GM18499 (cell line): ENCODE results near the gene ARHGEF4.

Experiments
- ATAC-seq: cut with Tn5 transposase; IDR thresholded peaks from one replicate; pipeline ENCODE4 v1.9.1; 2021; ENCODE audit warnings: moderate number of reproducible peaks; ENCODE audit not compliant: insufficient read depth, unreplicated experiment

The ARHGEF4 gene

DNA sequence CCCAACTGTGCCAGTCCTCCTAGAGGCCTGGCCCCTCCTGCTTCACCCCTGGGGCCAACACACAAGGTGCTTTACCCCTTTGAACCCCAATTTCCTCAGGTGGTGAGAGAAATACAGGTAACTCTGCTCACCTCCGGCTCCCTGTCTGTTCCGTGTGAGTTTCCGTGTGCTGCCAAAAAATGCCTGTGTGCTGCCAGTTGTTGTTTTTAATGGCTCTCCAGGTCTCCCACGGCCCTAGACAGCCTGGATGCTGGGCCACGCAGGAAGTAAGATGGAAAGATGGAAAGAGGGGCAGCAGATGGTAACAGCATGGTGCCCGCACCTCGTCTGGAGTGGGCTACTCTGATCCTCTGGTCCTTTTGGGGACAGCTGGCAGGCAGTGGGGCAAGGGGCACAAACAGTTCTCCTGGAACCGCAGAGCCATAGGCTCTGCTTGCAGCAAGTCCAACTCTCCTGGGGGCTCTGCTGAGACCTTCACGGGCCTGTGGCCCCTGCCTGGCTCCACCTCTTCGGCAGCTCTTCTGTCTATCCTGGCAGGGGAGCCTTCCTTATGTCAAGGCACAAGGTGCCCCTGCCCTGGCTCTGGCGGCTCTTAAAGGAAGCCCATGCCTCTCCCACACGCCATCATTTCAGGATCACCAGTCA lies 4.3 kb upstream of the ARHGEF4 start:
- ATAC-seq: no peak

DNA sequence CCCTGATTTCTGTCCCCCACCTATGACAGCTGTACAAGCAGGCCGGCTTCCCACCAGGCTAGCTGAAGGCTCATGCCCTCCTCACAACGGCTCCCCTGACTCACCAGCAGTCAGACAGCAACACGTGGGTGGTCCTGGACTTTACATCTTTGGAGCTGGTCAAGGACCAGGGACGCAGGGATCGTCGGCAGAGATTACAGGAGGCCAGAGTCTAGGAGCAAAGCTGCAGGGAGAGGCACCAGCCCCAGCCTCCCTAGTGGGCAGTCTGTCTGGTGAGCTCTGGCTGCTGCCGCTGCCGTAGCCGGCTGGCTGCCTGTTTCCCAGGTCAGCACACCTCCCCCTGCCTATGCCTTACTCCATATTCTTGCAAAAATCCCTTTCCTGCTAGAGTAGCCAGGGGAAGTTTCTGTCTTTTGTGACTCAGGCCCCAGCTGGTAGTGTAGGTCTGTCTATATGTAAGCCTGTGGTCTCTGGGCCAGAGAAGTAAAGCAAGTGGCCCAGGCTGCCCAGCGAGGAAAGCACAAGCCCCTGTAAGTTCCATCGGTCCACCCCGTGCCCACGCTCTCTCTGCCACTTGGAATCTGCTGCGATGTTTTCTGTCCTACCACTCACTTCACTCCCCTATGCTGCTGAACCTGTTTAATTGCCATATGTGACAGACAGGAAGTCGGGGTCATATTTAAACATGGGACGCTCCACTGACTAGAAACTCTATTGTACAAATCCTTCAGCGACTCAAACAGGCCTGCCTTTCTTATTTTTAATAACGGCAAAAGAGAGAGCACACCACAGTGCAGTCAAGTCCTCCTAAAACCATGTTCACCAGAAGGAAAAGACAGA lies 2.4 kb upstream of the ARHGEF4 start:
- no peak for ATAC-seq

DNA sequence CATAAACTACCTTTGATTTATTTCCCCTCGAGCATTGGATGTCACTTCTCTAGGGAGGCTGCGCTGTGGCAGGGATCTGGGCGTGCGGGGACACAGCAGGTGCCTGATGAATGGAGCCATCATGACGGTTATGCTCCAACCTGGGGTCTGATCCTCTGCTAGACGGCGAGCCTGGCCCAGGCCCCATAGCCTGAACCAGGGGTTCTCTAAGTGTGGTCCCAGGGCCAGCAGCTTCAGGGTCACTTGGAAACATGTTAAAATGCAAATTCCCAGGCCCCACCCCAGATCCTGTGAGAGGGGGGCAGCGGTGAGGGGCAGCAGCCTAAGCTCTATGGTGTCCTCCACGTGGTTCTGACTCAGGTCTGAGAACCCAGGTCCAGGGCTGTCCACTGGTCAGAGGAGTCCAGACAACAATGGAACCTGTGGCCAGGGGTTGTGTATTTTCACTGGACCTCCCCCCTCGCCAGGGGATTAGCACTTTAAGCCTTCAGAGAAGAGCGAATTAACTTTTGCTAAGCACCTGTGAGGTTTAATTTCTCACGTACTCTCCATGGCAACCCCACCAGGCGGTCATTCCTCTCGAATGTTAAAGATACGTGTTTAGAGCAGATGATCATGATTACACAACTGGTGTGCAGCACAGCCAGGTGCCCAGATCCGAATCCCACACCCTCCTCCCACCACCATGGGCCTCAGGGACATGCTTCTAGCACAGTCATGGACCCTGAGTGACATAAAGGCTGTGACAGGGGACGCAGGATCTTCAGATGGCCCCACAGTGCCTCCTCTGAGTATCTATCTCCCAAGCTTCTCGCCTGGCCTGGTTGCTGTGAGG lies 1.6 kb upstream of the ARHGEF4 start:
- ATAC-seq: no peak

DNA sequence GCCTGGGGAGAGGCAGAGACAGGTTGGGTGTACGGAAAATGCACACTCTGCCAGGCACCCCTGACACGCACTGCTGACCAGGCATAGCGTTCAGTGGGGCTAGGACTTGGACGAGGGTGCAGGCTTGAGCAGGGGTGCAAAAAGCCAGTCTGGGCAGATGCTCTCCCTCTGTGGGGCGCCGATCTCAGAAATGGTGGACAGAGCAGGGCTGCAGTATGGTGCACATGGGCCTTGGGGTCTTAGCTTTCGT lies 1.0 kb upstream of the ARHGEF4 start:
- no peak for ATAC-seq

DNA sequence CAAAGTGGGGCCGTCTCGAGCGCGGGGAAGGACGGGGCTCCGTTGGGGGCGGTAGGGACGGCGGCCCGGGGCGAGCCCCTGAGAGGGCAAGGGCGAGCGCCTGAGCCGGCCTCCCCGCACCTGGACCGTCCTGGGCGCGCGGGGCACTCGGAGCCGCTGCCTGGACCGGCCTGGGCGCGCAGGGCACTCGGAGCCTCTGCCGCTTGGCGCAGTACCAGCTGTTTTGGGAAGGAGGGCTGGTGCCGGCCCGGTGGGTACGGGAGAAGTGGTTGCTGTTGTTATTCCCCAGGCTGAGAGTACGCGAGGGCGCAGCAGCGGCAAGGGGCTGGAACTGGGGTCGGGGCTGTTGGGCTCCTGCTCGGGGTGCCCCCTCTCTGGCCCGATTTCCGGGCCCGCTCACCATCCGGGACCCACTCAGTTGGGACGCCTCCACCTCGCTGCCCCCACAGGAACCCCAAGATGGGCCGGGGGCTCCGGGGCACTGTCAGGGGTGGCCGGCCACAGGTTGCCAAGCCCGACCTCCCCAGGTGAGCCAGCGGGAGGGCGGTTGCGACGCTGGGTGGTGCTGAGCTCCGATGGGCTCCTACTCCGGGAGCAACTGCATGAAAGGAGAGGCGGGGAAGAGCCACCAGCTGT lies 579 bp downstream of the ARHGEF4 start:
- no peak for ATAC-seq

DNA sequence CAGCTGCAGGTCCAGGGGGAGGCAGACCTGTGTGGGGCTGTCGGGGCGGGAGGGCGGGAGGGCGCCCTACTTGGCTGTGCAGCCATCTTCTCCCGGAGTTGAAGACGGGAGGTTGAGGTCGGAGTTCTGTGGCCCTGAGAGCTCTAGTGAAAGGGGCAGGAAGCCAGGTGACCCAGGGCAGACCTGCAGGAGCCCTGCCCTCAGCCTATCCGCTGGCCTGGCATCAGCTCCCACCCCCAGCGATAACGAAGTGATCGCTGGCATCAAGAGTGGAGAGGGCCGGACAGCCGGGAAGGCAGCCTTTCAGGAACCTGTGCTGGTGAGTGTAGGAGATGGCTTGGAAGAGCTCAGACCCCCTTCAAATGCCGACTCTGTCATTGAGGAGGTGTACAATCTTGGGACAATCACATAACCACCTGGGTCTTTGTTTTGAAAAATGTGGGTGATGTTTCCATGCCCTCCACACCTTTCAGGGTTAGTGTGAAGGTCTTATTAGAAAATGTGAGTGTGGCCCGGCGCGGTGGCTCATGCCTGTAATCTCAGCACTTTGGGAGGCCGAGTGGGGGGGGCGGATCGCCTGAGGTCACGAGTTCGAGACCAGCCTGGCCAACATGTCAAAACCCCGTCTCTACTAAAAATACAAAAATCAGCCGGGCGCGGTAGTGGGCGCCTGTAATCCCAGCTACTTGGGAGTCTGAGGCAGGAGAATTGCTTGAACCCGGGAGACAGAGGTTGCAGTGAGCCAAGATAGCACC lies 1.3 kb downstream of the ARHGEF4 start:
- no peak for ATAC-seq

DNA sequence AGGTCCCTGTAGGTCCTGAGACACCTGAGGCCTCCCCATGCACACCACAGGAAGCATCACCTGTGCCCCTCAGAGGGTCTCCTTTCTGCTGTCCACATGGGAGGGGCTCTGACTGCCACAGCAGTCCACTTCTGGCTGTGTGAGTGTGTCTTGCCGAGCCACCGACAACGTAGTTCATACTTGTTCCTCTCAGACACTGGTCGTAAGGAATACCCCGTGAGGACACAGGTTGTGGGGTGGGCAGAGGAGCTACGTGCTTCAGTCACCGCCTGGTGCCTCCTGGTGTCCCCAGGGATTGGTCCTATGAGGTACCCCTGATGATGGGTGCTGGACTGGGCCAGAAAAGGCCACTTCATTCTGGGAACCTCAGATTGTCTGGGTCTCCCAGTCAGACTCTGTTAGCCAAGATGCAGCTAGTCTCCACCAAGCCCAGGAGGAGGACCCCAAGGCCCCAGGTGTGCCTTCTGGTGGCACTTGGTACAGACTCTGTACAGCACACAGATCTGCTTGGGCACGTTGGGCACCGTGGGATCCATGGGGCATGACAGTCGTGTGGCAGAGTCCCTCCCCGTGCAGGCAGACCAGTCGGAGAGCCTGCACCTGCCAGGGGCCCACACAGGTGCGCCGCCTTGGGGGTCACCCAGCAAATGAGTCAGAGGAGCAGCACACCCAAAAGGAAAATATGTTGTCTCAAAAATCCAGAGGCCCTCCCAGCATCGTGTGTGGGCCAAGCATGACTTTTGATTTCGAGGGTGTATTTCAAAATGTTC lies 2.5 kb downstream of the ARHGEF4 start:
- no peak for ATAC-seq

DNA sequence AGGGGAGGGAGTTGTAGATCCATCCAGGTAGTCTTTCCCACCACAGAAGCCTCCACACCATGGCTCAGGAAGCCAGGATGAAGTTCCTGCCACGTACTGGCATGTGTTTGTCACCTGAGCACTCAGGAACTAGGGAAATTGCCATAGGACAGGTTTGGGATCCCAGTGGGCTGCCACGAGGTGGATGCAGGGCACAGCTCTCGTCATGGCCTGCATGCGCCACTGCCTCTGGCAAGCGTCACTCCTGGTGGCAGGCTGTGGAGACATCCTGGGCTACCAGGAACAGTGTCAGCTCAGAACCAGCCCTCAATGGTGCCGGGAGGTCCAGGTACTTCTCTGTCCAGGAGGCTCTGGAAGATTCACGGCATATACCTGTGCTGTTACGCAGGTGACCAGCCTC lies 3.8 kb downstream of the ARHGEF4 start:
- ATAC-seq: no peak

DNA sequence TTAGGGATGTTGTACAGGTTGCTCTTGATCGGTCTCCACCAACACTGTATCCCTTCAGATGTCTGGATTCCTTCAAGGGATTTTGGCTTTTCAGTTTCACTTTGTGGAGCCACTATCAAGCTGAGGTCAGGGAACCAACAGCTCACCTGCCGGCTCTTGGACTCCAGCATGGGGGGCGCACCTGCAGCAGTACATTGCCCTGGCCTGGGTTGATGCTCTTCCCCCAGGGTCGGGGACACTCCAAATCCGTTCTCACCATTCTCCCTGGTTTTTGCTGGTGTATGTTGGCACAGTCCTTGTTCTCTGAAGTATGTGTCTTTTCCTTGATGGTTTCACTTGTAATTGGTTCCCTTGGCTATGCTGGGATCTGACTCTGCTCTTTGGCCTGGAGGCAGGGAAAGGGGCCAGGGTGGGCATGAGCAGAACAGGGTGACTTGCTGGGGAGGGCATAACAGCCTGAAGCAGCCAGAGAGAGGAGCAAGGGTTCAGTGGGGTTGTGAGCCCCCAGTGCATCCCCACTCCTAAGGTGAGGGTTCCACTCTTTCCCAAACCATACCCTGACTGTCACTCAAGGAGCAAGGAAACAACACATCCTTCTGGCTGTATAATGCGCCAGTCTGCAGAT lies 5.1 kb downstream of the ARHGEF4 start:
- ATAC-seq: no peak

DNA sequence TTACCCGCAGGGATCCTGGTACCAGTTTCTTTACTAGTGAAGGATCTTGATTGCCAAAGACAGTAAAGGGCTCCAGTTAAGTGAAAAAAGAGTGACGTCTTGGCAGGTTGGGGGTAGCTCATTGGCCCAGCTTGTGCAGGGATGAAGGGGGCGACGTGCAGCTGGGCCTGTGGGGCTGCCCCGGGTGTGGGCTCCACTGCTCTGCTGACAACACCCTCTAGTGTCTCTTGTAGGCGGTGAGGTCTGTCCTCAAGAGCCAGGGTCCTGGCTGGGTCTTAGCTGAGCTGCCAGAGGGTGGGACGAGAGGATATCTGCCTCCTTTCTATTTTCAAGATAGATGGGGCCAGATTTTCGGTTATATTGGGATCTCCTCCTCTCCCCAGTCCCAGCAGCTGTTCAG lies 6.1 kb downstream of the ARHGEF4 start:
- ATAC-seq: no peak

DNA sequence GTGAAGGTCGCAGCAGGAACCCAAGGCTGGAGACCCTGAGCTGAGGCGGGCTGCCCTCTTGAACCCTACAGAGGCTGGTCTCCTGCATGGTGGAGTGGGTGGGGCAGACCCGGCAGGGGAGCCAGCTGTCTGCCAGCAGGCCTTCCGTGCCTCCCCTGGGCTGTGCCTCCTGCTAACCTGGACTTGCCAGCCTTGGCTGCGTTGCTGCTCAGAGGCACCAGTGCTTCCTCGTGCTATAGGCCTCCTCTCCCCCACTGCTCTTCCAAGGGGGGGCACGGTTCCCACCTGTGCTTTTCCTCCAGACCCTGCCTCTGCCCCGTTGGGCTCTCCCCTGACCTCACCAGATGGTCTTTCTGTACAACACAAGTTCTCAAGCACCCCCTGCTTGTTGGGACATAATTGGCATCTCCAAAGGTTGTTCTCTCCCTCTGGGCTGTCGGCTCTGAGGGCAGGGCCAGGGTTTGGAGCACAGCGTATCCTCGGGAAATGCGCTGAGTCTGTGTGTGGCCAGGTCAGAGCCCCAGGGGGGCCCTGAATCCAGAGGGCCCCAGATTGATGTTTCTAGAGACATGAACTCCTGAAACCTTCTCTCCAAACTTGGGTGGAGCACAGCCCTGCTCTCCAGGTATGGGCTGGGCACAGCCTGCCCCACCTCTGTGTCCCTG lies 6.7 kb downstream of the ARHGEF4 start:
- no peak for ATAC-seq

DNA sequence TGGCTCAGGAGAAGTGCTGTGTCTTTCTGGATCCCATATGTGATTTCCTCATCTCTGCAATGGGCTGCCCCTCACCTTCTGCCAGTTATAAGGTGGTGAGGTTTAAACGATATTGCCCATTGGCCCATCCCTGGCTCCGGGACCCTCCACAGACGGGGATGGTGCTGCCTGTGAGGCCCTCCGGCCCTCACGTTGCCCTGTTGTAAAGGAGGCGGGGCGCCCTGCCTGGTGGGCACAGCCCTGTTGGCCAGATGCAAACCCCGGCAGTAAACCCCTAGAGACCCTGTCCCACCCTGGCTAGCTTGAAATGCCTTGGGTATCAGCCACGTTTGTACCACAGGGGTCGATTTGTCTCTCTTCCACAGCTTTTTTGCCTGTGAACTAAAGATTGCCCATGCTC lies 7.4 kb downstream of the ARHGEF4 start:
- no peak for ATAC-seq

DNA sequence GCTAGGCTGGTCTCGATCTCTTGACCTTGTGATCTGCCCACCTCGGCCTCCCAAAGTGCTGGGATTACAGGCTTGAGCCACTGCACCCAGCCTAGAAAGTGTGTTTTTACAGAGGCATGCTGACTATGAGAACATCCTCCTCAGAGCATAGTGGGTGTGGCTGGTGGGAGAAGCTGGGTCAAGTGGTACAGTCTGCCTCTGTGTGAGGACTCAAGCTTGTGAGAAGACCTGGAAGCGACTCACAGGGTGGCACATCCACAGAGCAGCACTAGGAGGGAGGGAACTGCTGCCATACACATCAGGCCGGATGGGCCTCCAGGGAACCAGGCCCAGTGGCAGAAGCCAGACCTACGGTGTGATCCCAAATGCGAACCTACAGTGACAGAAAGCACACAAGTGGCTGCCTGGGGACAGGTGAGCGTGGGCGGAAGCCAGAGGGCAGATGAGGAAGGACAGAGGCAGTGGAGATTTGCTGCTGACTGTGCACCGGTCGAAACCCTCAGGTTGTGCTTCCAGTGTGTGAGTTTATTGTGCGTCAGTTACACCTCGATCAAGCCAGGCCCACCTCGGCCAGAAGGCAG lies 8.9 kb downstream of the ARHGEF4 start:
- no peak for ATAC-seq

DNA sequence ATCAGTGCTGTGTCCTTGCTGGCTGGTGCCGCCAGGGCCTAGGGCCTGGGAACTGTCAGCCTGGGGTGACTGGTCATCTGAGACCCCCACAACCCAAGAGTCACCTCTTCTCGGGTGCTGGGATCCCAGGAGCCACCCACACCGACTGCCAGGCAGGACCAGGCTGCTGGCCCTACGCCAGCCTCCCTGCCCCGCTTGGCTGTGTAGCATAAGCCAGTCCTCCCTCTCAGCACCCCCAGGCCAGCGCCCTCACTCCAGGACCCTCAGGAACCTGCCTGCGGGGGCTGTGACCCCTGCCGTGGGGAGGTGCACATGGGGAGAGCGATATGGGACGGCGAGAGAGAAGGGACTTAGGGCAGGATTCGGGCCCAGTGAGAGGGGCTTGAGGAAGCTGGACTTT lies 9.5 kb downstream of the ARHGEF4 start:
- ATAC-seq: no peak

DNA sequence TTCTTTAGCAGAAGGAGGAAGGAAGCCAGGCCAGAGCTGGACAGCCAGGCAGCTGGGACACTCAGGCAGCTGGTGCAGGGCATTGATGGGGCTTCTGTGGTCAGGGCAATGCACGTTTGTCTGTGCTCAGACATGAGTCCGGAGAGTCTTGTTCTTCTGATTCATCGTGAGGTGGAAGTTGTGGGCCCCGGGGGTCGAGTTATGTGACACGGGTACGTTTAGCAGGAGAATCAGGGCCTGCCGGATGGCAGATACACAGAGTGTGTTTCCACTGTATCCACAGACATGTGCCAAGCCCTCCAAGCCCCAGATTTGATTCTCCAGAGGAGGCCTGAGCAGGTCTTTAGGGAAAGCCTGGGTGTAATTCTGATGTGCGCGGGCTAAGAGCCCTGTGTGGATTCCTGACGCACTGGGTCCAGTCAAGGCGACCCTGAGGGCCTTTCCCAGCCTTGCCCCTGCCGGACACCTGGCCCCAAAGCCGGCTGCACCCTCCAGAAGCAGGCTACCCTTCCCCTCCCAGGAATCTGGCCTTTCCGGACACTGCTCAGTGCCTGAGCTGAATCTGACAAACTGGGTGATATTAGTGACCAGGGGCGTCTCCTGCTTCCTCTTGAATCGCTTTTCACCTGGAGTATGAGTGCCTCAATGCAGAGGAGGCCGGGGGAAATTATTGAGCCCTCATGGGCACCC lies 10.1 kb downstream of the ARHGEF4 start:
- ATAC-seq: no peak

DNA sequence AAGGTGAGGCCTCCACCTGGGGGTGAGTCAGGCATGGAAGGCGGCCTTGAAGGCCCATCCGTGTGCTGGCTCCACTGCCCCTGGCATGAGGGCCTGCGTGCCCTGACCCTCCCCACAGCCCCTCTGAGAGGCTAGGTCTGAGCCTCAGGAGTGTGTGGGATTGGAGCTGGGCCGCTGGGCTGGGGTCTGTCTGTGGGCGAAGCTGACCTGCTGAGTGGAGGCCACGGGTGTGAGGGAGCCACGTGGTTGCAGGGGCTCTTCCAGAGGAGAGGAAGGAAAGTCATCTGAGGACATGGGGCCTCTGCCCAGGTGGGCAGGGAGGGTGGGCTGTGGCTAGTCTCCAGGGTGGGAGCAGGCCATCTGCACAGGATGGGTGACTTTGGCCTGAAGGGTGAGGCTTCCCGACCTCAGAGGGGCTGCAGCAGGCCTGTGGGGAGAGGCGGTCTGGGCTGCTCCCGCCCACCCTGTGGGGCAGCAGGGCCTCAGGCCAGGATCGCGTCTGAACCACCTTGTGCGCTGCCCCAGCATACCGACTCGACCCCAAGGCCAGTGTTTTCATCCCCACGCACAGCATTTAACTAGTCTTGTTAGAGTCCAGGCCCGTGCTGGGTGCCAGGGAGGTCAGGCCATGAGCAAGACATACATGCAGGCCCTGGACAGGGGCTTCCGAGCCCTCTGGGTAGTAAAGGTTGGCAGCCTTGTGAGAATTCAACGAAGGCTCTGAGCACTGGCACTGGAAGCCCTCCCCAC lies 11.2 kb downstream of the ARHGEF4 start:
- ATAC-seq: no peak
